Measurements from ENCODE around the gene BLM. TPM values are rescaled to one million over a fixed set of nuclear protein-coding genes. Genes with fewer than 3 reads are reported as not detected.
A peak's percentile ranks its signal among the peaks of the same experiment; 100 is the strongest.

The BLM gene
- total and polyA plus RNA-seq, 2 experiments from 2014 or later, result 1.9 to 4.8 TPM

- peak; percentile 16 for DNase-seq
- 95 to 96% methylated on average over 4 of the region's 4 CpGs for WGBS, 2 experiments (ENCODE audit: low coverage in 1 of 2, low lambda C conversion rate in 2 of 2, missing lambda C conversion rate in 2 of 2)
- Histone ChIP-seq H3K9me2 (ENCODE audit: insufficient read depth) (no peaks in the 10 kb centered on the region), H4K20me1 (ENCODE audit: insufficient read depth) (no peaks in the 10 kb centered on the region), H3K9me3 (ENCODE audit: low read depth) (no peaks in the 10 kb centered on the region), H3K4me3 (no peak overlapping the region), H3K36me3 (ENCODE audit: low read depth) (no peaks in the 10 kb centered on the region), H3K4me2 (ENCODE audit: unreplicated experiment) (no peak overlapping the region), H3F3A (ENCODE audit: insufficient read depth) (no peaks in the 10 kb centered on the region), H3K4me1 (ENCODE audit: insufficient read depth) (no peaks in the 10 kb centered on the region), H3K79me2 (ENCODE audit: insufficient read depth) (no peaks in the 10 kb centered on the region), H2AFZ (no peak overlapping the region), H3K27ac (no peak overlapping the region), H3K27me3 (replicated peaks; ENCODE audit: insufficient read depth) (no peaks in the 10 kb centered on the region), H3K9ac (no peak overlapping the region)
- in situ Hi-C loops (cut with MboI), result no loop called here
- no peak for TF ChIP-seq EZH2 (IDR thresholded peaks at IDR 0.05; ENCODE audit: insufficient read depth, poor library complexity, severe bottlenecking)
- TF ChIP-seq EZH2phosphoT487 (IDR thresholded peaks at IDR 0.05; ENCODE audit: insufficient read depth, low read depth), result no peak
Measured at GRCh38 chr15:90790561-90790960, 73.4 kb downstream of the BLM start.

- Histone ChIP-seq H3F3A (ENCODE audit: insufficient read depth) (no peaks in the 10 kb centered on the region), H3K27ac (no peak overlapping the region), H3K4me1 (ENCODE audit: insufficient read depth) (no peaks in the 10 kb centered on the region), H3K9me3 (ENCODE audit: low read depth) (no peaks in the 10 kb centered on the region), H3K9ac (no peak overlapping the region), H3K4me3 (no peak overlapping the region), H3K4me2 (ENCODE audit: unreplicated experiment) (no peak overlapping the region), H3K9me2 (ENCODE audit: insufficient read depth) (no peaks in the 10 kb centered on the region), H2AFZ (no peak overlapping the region), H3K36me3 (ENCODE audit: low read depth) (no peaks in the 10 kb centered on the region), H4K20me1 (ENCODE audit: insufficient read depth) (no peaks in the 10 kb centered on the region), H3K27me3 (replicated peaks; ENCODE audit: insufficient read depth) (no peaks in the 10 kb centered on the region), H3K79me2 (ENCODE audit: insufficient read depth) (no peaks in the 10 kb centered on the region)
- DNase-seq, result no peak
- WGBS, 2 experiments (ENCODE audit: low coverage in 1 of 2, low lambda C conversion rate in 2 of 2, missing lambda C conversion rate in 2 of 2), result 99 to 100% methylated on average over 2 of the region's 2 CpGs
- in situ Hi-C loops (cut with MboI), result no loop called here
- no peak for TF ChIP-seq EZH2phosphoT487 (IDR thresholded peaks at IDR 0.05; ENCODE audit: insufficient read depth, low read depth)
- no peak for TF ChIP-seq EZH2 (IDR thresholded peaks at IDR 0.05; ENCODE audit: insufficient read depth, poor library complexity, severe bottlenecking)
Measured at GRCh38 chr15:90794538-90794937, 77.4 kb downstream of the BLM start.

GRCh38 chr15:90799639-90800170 lies 82.6 kb downstream of the BLM start:
- Histone ChIP-seq H3K4me1 (ENCODE audit: insufficient read depth) (no peaks in the 10 kb centered on the region), H3K9me3 (ENCODE audit: low read depth) (no peaks in the 10 kb centered on the region), H3F3A (ENCODE audit: insufficient read depth) (no peaks in the 10 kb centered on the region), H3K79me2 (ENCODE audit: insufficient read depth) (no peaks in the 10 kb centered on the region), H3K9ac (no peak overlapping the region), H4K20me1 (ENCODE audit: insufficient read depth) (no peaks in the 10 kb centered on the region), H3K27ac (no peak overlapping the region), H3K9me2 (ENCODE audit: insufficient read depth) (no peaks in the 10 kb centered on the region), H2AFZ (no peak overlapping the region), H3K4me3 (no peak overlapping the region), H3K36me3 (ENCODE audit: low read depth) (no peaks in the 10 kb centered on the region), H3K27me3 (replicated peaks; ENCODE audit: insufficient read depth) (no peaks in the 10 kb centered on the region), H3K4me2 (ENCODE audit: unreplicated experiment) (no peak overlapping the region)
- 63% methylated on average over 1 of the region's 1 CpG for WGBS, 2 experiments (ENCODE audit: low coverage in 1 of 2, low lambda C conversion rate in 2 of 2, missing lambda C conversion rate in 2 of 2)
- DNase-seq, result no peak
- no peak for TF ChIP-seq EZH2 (IDR thresholded peaks at IDR 0.05; ENCODE audit: insufficient read depth, poor library complexity, severe bottlenecking)
- no peak for TF ChIP-seq EZH2phosphoT487 (IDR thresholded peaks at IDR 0.05; ENCODE audit: insufficient read depth, low read depth)
- in situ Hi-C loops (cut with MboI), result no loop called here

GRCh38 chr15:90801803-90802202 lies 84.7 kb downstream of the BLM start:
- no peak overlapping the region for H3K4me3 ChIP-seq
- H3K9ac ChIP-seq, result no peak overlapping the region
- no peak for DNase-seq
- no peaks in the 10 kb centered on the region for H3K4me1 ChIP-seq (ENCODE audit: insufficient read depth)
- no peaks in the 10 kb centered on the region for H3K36me3 ChIP-seq (ENCODE audit: low read depth)
- in situ Hi-C loops (cut with MboI), result no loop called here
- H3K9me2 ChIP-seq (ENCODE audit: insufficient read depth), result no peaks in the 10 kb centered on the region
- no peaks in the 10 kb centered on the region for H3K79me2 ChIP-seq (ENCODE audit: insufficient read depth)
- TF ChIP-seq EZH2 (IDR thresholded peaks at IDR 0.05; ENCODE audit: insufficient read depth, poor library complexity, severe bottlenecking) (no peak), EZH2phosphoT487 (IDR thresholded peaks at IDR 0.05; ENCODE audit: insufficient read depth, low read depth) (no peak)
- no peak overlapping the region for H3K27ac ChIP-seq
- no peaks in the 10 kb centered on the region for H4K20me1 ChIP-seq (ENCODE audit: insufficient read depth)
- H3K9me3 ChIP-seq (ENCODE audit: low read depth), result no peaks in the 10 kb centered on the region
- no peaks in the 10 kb centered on the region for H3K27me3 ChIP-seq (replicated peaks; ENCODE audit: insufficient read depth)
- H3F3A ChIP-seq (ENCODE audit: insufficient read depth), result no peaks in the 10 kb centered on the region
- 90 to 94% methylated on average over 8 of the region's 8 CpGs for WGBS, 2 experiments (ENCODE audit: low coverage in 1 of 2, low lambda C conversion rate in 2 of 2, missing lambda C conversion rate in 2 of 2)
- H3K4me2 ChIP-seq (ENCODE audit: unreplicated experiment), result no peak overlapping the region
- no peak overlapping the region for H2AFZ ChIP-seq

Measured in GM23248 (cell line).